HG02571 (cell line): Measurements from ENCODE around the gene GPR152.
"Not testable (repeated sequence)": the region's sequence is repeated elsewhere in the genome, so short reads cannot be mapped to it uniquely, and the experiment has no call there.

Experiments used
- ATAC-seq: cut with Tn5 transposase; IDR thresholded peaks from one replicate; pipeline ENCODE4 v1.9.1; 2021; ENCODE audit warnings: mild to moderate bottlenecking, moderate library complexity; ENCODE audit not compliant: unreplicated experiment

Gene GPR152

GRCh38 chr11:67429038-67429668, 23.4 kb downstream of the GPR152 start:
- ATAC-seq: no peak

GRCh38 chr11:67428052-67429001, 24.2 kb downstream of the GPR152 start, which contains the start of gene RPS6KB2:
TSS of gene RPS6KB2 (plus strand) at chr11:67428494. CDS start at chr11:67428546, 52 bp downstream.
- peak; percentile 76 for ATAC-seq

GRCh38 chr11:67427364-67427859, 25.1 kb downstream of the GPR152 start:
- not testable (repeated sequence) for ATAC-seq

DNA sequence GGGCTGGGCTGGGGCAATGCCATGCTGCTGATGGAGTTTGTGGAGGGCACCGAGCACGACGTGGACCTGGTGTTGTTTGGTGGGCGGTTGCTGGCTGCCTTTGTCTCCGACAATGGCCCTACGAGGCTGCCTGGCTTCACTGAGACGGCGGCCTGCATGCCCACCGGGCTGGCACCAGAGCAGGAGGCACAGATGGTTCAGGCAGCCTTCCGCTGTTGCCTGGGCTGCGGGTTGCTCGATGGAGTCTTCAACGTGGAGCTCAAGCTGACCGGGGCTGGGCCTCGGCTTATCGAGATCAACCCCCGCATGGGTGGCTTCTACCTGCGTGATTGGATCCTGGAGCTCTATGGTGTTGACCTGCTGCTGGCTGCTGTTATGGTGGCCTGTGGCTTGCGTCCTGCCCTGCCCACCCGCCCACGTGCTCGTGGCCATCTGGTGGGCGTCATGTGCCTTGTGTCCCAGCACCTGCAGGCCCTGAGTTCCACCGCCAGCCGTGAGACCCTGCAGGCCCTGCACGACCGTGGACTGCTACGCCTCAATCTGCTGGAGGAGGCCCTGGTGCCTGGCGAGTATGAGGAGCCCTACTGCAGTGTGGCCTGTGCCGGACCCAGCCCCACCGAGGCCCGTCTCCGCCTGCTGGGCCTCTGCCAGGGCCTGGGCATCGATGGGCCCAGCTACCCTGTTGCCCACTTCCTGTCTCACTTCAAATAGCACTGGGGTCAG, 28.5 kb downstream of the GPR152 start:
- ATAC-seq: no peak

GRCh38 chr11:67423466-67423865, 29.1 kb downstream of the GPR152 start:
- ATAC-seq: no peak

DNA sequence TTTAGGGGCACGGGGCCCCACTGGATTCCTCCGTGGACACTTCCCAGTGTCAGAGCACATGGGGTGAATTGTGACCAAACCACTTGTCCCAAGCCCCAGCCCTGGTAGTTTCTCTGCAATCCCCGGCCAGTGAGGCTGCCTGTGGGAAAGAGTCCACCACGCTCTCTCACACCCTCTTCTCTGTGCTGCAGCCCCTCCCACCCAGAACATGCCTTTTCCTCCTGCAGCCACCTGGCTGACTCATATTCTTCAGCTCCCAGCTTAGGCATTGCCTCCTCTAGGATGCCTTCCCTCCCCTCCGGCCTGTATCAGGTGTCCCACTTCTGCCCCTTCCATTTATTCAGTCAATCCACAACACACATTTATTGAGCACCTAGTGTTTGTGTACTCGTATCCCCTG, 29.6 kb downstream of the GPR152 start:
- no peak for ATAC-seq

DNA sequence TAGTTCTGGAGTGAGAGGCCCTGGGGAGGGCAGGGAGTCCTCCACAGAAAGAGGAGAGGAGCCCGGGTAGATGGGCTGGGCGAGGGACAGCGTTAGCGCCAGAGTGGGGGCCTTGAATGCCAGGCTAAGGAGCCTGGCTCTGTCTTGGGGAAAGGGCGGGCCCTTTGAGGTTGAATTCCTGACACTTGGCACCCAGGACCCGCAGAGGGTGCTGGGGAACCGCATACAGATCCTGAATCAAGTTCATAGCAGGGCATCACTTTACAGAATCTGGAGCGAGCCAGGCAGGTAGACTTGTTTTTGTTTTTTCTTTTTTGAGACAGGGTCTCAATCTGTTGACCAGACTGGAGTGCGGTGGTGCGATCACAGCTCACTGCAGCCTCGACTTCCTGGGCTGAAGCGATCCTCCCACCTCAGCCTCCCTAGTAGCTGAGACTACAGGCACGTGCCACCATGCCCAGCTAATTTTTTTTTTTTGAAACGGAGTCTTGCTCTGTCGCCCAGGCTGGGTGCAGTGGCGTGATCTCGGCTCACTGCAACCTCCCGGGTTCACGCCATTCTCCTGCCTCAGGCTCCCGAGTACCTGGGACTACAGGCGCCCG, 31.0 kb downstream of the GPR152 start:
- ATAC-seq: no peak

- peak; percentile 71 for ATAC-seq
Observed at GRCh38 chr11:67420646-67421429, 31.7 kb downstream of the GPR152 start.

- ATAC-seq: no peak
Observed at GRCh38 chr11:67420147-67420645, 32.3 kb downstream of the GPR152 start.

DNA sequence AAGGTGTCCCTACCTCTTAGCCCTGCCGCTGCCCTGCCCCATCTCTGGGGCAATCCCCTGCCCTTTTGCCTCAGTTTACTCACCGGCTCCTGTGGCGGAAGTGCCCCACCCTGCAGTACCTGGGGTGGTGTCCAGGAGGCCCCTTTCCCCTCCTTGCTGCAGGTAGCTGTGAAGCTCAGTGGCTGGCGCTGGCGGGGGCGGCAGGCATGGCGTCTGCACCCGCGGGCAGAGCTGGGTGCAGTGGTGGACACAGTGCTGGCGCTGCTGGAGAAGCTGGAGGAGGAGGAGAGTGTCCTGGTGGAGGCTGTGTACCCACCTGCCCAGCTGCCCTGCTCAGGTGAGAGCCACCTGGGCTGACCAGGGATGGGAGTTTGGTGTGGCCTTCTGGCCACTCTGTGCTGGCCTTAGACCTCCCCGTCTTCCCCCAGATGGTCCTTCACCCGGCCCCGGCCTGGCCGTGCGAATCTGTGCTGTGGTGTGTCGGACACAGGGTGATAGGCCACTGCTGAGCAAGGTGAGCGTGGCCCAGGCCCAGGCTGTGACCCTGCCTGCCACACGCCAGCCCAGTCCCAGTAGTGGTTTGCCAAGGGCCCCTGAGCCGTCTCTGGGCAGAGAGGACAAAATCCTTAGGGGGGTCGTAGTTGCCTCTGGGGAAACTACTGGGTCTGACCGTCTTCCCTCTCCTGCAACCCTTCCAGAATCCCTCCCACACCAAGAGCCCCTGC, 33.0 kb downstream of the GPR152 start:
- no peak for ATAC-seq

DNA sequence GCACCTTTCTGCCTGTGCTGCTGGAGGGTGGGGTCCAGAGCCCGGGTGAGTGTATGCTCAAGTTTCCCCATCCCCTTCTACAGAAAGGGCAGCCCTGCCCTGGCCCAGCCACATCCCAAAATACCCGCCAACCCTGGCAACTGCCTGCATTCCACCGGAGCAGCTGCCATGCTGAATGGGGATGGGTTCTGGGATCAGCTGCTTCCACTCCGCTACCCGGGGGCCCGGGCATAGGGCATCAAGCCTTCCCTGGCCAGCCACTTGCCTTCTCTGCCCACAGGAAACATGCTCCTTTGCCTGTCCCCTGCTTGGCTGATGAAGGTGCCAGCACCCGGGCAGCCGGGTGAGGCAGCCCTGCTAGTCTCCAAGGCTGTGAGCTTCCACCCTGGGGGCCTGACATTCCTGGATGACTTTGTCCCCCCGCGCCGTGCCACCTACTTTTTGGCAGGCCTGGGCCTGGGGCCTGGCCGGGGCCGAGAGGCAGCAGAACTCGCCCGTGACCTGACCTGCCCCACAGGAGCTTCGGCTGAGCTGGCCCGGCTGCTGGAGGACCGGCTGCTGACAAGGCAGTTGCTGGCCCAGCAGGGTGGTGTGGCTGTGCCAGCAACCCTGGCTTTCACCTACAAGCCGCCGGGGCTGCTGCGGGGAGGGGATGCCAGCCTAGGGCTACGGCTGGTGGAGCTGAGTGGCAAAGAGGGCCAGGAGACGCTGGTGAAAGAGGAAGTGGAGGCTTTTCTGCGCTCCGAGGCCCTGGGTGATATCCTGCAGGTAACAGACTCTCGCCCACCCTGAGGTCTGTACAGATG, 33.9 kb downstream of the GPR152 start:
- no peak for ATAC-seq

GRCh38 chr11:67417425-67417824, 35.1 kb downstream of the GPR152 start:
- no peak for ATAC-seq

- ATAC-seq: no peak
Observed at GRCh38 chr11:67416416-67417335, 35.9 kb downstream of the GPR152 start.

DNA sequence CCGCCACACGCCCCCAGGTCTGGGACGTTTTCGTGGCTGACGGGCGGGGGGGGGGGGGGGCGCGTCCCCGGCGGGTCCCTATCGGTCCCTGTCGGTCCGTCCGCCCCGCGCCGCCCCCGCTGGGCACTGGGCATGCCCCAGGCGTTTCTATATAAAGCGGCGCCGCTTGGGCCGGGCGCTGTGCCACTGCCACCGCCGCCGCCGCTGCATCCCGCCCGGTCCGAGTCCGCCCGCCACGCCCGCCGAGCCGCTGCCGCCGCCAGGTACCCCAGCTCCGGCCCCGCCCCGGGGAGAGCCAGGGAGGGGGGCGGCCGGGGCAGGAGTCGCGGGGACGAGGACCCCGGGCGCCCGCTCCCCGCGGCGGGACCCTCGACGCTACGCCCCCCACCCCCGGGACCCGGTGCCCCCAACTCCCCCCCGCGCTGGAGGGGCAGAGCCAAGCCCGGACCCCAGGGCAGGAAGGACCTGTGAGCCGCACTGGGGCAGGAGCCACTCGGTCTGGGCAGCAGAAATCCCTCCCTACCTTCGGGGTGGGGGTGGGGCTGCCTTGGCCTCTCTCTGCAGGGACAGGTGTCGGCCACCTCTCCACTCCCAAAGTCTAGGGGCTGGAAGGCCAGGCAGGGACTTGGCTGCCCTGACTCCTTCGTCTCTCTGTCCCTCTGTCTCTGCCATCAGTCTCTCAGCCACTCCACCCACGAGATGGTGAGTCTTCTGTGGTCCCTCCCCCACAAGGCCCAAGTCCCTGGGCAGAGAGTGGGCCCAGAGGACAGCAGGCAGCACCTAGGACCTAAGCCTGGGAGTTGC, 36.8 kb downstream of the GPR152 start, which contains the start of gene CARNS1:
Gene CARNS1 (plus strand): TSS at position 178 of the 804 bp plus-strand sequence. CDS start 522 bp downstream, at position 700.
- ATAC-seq: no peak

- no peak for ATAC-seq
Observed at GRCh38 chr11:67413266-67413849, 39.2 kb downstream of the GPR152 start.
